Neuronal stem cell (in vitro differentiated cells): Measurements from ENCODE around the gene TBC1D14.

Source experiments
- DNase-seq: peaks from one replicate; pipeline ENCODE4 v3.0.0-alpha.2; 2013; ENCODE audit warnings: low spot score
- H2AFZ ChIP-seq: one replicate; pipeline ENCODE4 v1.6.1; 2013; ENCODE audit warnings: mild to moderate bottlenecking, low read length, inconsistent platforms
- H2AK5ac ChIP-seq: 2 replicates; pipeline ENCODE4 v1.6.1; 2013; ENCODE audit warnings: low read depth, mild to moderate bottlenecking, inconsistent platforms, low read length, moderate library complexity, mixed read lengths
- H2BK120ac ChIP-seq: 2 replicates; pipeline ENCODE4 v1.6.1; 2013; ENCODE audit warnings: low read depth, mild to moderate bottlenecking, inconsistent platforms, low read length, moderate library complexity, mixed read lengths
- H2BK12ac ChIP-seq: one replicate; pipeline ENCODE4 v1.6.1; 2013; ENCODE audit warnings: low read length, inconsistent platforms
- H2BK15ac ChIP-seq: 2 replicates; pipeline ENCODE4 v1.6.1; 2013; ENCODE audit warnings: mild to moderate bottlenecking, low read length, inconsistent platforms, mixed read lengths
- H2BK5ac ChIP-seq: one replicate; pipeline ENCODE4 v1.6.1; 2013; ENCODE audit warnings: inconsistent platforms, mild to moderate bottlenecking, low read length, moderate library complexity
- H3K14ac ChIP-seq: one replicate; pipeline ENCODE4 v1.6.1; 2013; ENCODE audit warnings: low read length, inconsistent platforms
- H3K18ac ChIP-seq: 2 replicates; pipeline ENCODE4 v1.6.1; 2013; ENCODE audit warnings: low read length, inconsistent platforms
- H3K23ac ChIP-seq: 2 replicates; pipeline ENCODE4 v1.6.1; 2013; ENCODE audit warnings: low read depth, mild to moderate bottlenecking, mixed read lengths, low read length, inconsistent platforms; ENCODE audit not compliant: poor library complexity
- H3K27ac ChIP-seq: replicated peaks from 3 replicates; pipeline ENCODE4 v1.5.1; 2013; ENCODE audit warnings: low read length, inconsistent platforms
- H3K27me3 ChIP-seq, 3 experiments: 2 replicates each; pipeline ENCODE4 v1.6.1; 2013; ENCODE audit warnings: low read length in 3 of 3, mild to moderate bottlenecking in 2 of 3, inconsistent platforms in 1 of 3, low read depth in 1 of 3, mixed read lengths in 1 of 3, moderate library complexity in 1 of 3; ENCODE audit not compliant: control insufficient read depth in 3 of 3, insufficient read depth in 3 of 3
- H3K36me3 ChIP-seq, 2 donors: replicated peaks in 1 of 2; 2 replicates each; pipeline ENCODE4 v1.6.1; 2013; ENCODE audit warnings: low read length in 2 of 2; ENCODE audit not compliant: control insufficient read depth in 2 of 2, insufficient read depth in 2 of 2
- H3K4ac ChIP-seq: 2 replicates; pipeline ENCODE4 v1.6.1; 2013; ENCODE audit warnings: inconsistent platforms, mild to moderate bottlenecking, low read length, moderate library complexity
- H3K4me1 ChIP-seq, 2 donors: 1 replicate in 1 of 2; 2 replicates in 1 of 2; pipeline ENCODE4 v1.6.1; 2013; ENCODE audit warnings: low read length in 2 of 2, low read depth in 1 of 2; ENCODE audit not compliant: control insufficient read depth in 2 of 2, insufficient read depth in 1 of 2
- H3K4me2 ChIP-seq: one replicate; pipeline ENCODE4 v1.6.1; 2013; ENCODE audit warnings: mild to moderate bottlenecking, low read length, inconsistent platforms; ENCODE audit not compliant: insufficient read depth, poor library complexity, severe bottlenecking
- H3K4me3 ChIP-seq, 2 donors: 2 replicates each; pipeline ENCODE4 v1.5.1; 2013; ENCODE audit warnings: low read length in 2 of 2, mild to moderate bottlenecking in 2 of 2, inconsistent platforms in 1 of 2, moderate library complexity in 1 of 2
- H3K79me1 ChIP-seq: one replicate; pipeline ENCODE4 v1.6.1; 2013; ENCODE audit warnings: low read depth, mild to moderate bottlenecking, inconsistent platforms, low read length, moderate library complexity
- H3K9ac ChIP-seq: one replicate; pipeline ENCODE4 v1.6.1; 2013; ENCODE audit warnings: mild to moderate bottlenecking, low read depth, low read length, inconsistent platforms; ENCODE audit not compliant: poor library complexity
- H3K9me3 ChIP-seq, 2 donors: replicated peaks in 1 of 2; 2 replicates each; pipeline versions ENCODE3 to v1.6.1; 2013; ENCODE audit warnings: low read length in 2 of 2, mild to moderate bottlenecking in 2 of 2, inconsistent platforms in 1 of 2, low read depth in 1 of 2, mixed read lengths in 1 of 2, moderate library complexity in 1 of 2; ENCODE audit not compliant: control insufficient read depth in 2 of 2, insufficient read depth in 1 of 2
- H4K8ac ChIP-seq: one replicate; pipeline ENCODE4 v1.6.1; 2013; ENCODE audit warnings: low read depth, mild to moderate bottlenecking, inconsistent platforms, low read length, moderate library complexity
- H4K91ac ChIP-seq: one replicate; pipeline ENCODE4 v1.6.1; 2013; ENCODE audit warnings: low read length, low read depth, mild to moderate bottlenecking, inconsistent platforms; ENCODE audit not compliant: poor library complexity
- WGBS, 2 donors: extraction: QIAGEN DNeasy Blood & Tissue Kit; methylation state at CpG; one replicate each; pipeline ENCODE4 v1.1.7; 2013; ENCODE audit warnings: missing lambda C conversion rate in 2 of 2, mixed read lengths in 1 of 2; ENCODE audit not compliant: insufficient read length in 2 of 2, insufficient replicate concordance in 1 of 2; ENCODE audit errors: extremely low coverage in 2 of 2; 5-methylcytosine and 5-hydroxymethylcytosine counted together

The TBC1D14 gene

GRCh38 chr4:6961496-6962210, 52.0 kb downstream of the TBC1D14 start:
- H4K8ac ChIP-seq: no peak overlapping the region
- no peaks in the 10 kb centered on the region for H3K9me3 ChIP-seq
- H3K9ac ChIP-seq: peak overlapping the region; percentile 53
- H3K27me3 ChIP-seq: no peaks in the 10 kb centered on the region
- H3K79me1 ChIP-seq: peaks cover 5% of the 10 kb centered on the region
- H3K14ac ChIP-seq: no peak overlapping the region
- H2BK15ac ChIP-seq: peak overlapping the region; percentile 23
- no peaks in the 10 kb centered on the region for H3K36me3 ChIP-seq
- H2BK5ac ChIP-seq: peak overlapping the region; percentile 40
- H2BK12ac ChIP-seq: peak overlapping the region; percentile 75
- H3K4me1 ChIP-seq: peaks cover 24 to 29% of the 10 kb centered on the region in 2 donors
- H3K23ac ChIP-seq: no peak overlapping the region
- peak overlapping the region; percentile 3 for H3K27ac ChIP-seq
- DNase-seq: no peak
- H3K4me3 ChIP-seq: no peak overlapping the region
- peak overlapping the region; percentile 71 for H2AK5ac ChIP-seq
- WGBS, 2 donors: no CpG with 5 or more reads among the region's 20 CpGs
- no peak overlapping the region for H4K91ac ChIP-seq
- peak overlapping the region; percentile 88 for H3K18ac ChIP-seq
- H2AFZ ChIP-seq: no peak overlapping the region
- peak overlapping the region; percentile 4 for H2BK120ac ChIP-seq
- H3K4ac ChIP-seq: no peak overlapping the region
- H3K4me2 ChIP-seq: peak overlapping the region; percentile 32

- no peak overlapping the region for H2BK12ac ChIP-seq
- H3K9me3 ChIP-seq: no peaks in the 10 kb centered on the region
- H3K36me3 ChIP-seq: no peaks in the 10 kb centered on the region
- no peak overlapping the region for H3K4ac ChIP-seq
- no peak overlapping the region for H3K23ac ChIP-seq
- no peak overlapping the region for H3K4me3 ChIP-seq
- peak overlapping the region; percentile 42 for H3K4me2 ChIP-seq
- H3K9ac ChIP-seq: no peak overlapping the region
- H4K8ac ChIP-seq: no peak overlapping the region
- no peaks in the 10 kb centered on the region for H3K27me3 ChIP-seq
- peaks cover 5% of the 10 kb centered on the region for H3K79me1 ChIP-seq
- peak overlapping the region; percentile 39 for H3K14ac ChIP-seq
- H2BK15ac ChIP-seq: peak overlapping the region; percentile 52
- H2AK5ac ChIP-seq: peak overlapping the region; percentile 71
- peak overlapping the region; percentile 88 for H3K18ac ChIP-seq
- H2BK5ac ChIP-seq: peak overlapping the region; percentile 15
- peaks cover 24 to 29% of the 10 kb centered on the region in 2 donors for H3K4me1 ChIP-seq
- peak overlapping the region; percentile 6 for H2AFZ ChIP-seq
- H3K27ac ChIP-seq: peak overlapping the region; percentile 12
- no CpG with 5 or more reads among the region's 17 CpGs for WGBS, 2 donors
- H4K91ac ChIP-seq: peak overlapping the region; percentile 2
- no peak overlapping the region for H2BK120ac ChIP-seq
- peak; percentile 55 for DNase-seq
Measured at GRCh38 chr4:6962211-6963041, 52.8 kb downstream of the TBC1D14 start.

- no CpG with 5 or more reads among the region's 12 CpGs for WGBS, 2 donors
- H4K91ac ChIP-seq: no peak overlapping the region
- H3K36me3 ChIP-seq: peaks cover 0 to 3% of the 10 kb centered on the region in 2 donors
- H3K4ac ChIP-seq: no peak overlapping the region
- H3K27me3 ChIP-seq: no peaks in the 10 kb centered on the region
- peaks cover 5% of the 10 kb centered on the region for H3K79me1 ChIP-seq
- H2AFZ ChIP-seq: peak overlapping the region; percentile 6
- no peak overlapping the region for H3K27ac ChIP-seq
- peak overlapping the region; percentile 52 for H2BK15ac ChIP-seq
- H3K9ac ChIP-seq: peak overlapping the region; percentile 38
- H2BK120ac ChIP-seq: no peak overlapping the region
- no peak overlapping the region for H3K4me2 ChIP-seq
- H4K8ac ChIP-seq: no peak overlapping the region
- no peak overlapping the region for H3K23ac ChIP-seq
- H2AK5ac ChIP-seq: peak overlapping the region; percentile 33
- no peaks in the 10 kb centered on the region for H3K9me3 ChIP-seq
- peak overlapping the region; percentile 1 for H3K14ac ChIP-seq
- no peak overlapping the region for H3K4me3 ChIP-seq
- H3K18ac ChIP-seq: peak overlapping the region; percentile 73
- H3K4me1 ChIP-seq: peaks cover 24 to 29% of the 10 kb centered on the region in 2 donors
- H2BK5ac ChIP-seq: peak overlapping the region; percentile 15
- peak overlapping the region; percentile 93 for H2BK12ac ChIP-seq
- no peak for DNase-seq
Measured at GRCh38 chr4:6963139-6963611, 53.5 kb downstream of the TBC1D14 start.

- no peak overlapping the region for H4K8ac ChIP-seq
- WGBS, 2 donors: no CpG with 5 or more reads among the region's 5 CpGs
- H2AK5ac ChIP-seq: no peak overlapping the region
- H3K4me1 ChIP-seq: peaks cover 24 to 29% of the 10 kb centered on the region in 2 donors
- no peak overlapping the region for H2BK120ac ChIP-seq
- H3K36me3 ChIP-seq: peaks cover 2 to 11% of the 10 kb centered on the region in 2 donors
- H2BK12ac ChIP-seq: no peak overlapping the region
- no peak overlapping the region for H2BK5ac ChIP-seq
- H2AFZ ChIP-seq: no peak overlapping the region
- no peak overlapping the region for H3K4ac ChIP-seq
- no peaks in the 10 kb centered on the region for H3K9me3 ChIP-seq
- no peak for DNase-seq
- H3K4me2 ChIP-seq: no peak overlapping the region
- H3K27me3 ChIP-seq: no peaks in the 10 kb centered on the region
- H3K79me1 ChIP-seq: peaks cover 3% of the 10 kb centered on the region
- H3K4me3 ChIP-seq: no peak overlapping the region
- no peak overlapping the region for H3K18ac ChIP-seq
- H3K27ac ChIP-seq: no peak overlapping the region
- H4K91ac ChIP-seq: no peak overlapping the region
- no peak overlapping the region for H2BK15ac ChIP-seq
- H3K23ac ChIP-seq: no peak overlapping the region
- no peak overlapping the region for H3K14ac ChIP-seq
- no peak overlapping the region for H3K9ac ChIP-seq
Measured at GRCh38 chr4:6964858-6965257, 55.2 kb downstream of the TBC1D14 start.
